Mammary epithelial cell (primary cell): ENCODE data around the gene ECHDC3.

ENCODE experiments used
- CTCF ChIP-seq, 2 donors: IDR thresholded peaks in 1 of 2; conservative IDR thresholded peaks in 1 of 2; 2 replicates each; pipeline ENCODE4 v1.5.1; 2011 to 2012; ENCODE audit warnings: inconsistent platforms in 2 of 2, low read length in 2 of 2, mild to moderate bottlenecking in 2 of 2, control low read depth in 1 of 2, low read depth in 1 of 2; ENCODE audit not compliant: insufficient read depth in 1 of 2; ENCODE audit errors: extremely low read depth in 1 of 2
- EZH2 ChIP-seq: IDR thresholded peaks from 2 replicates; pipeline ENCODE4 v1.6.1; 2012; ENCODE audit warnings: low read length, inconsistent platforms, borderline replicate concordance

GRCh38 chr10:11757821-11758463 lies 15.8 kb downstream of the ECHDC3 start:
- peak; percentile 97 to 99 for TF ChIP-seq CTCF (conservative IDR thresholded peaks at IDR 0.05 in 1 of 2, IDR thresholded peaks at IDR 0.05 in 1 of 2; ENCODE audit: extremely low read depth in 1 of 2, insufficient read depth in 1 of 2, low read depth in 1 of 2, low read length in 2 of 2)
- no peak for TF ChIP-seq EZH2
